ENCODE measurements around the gene TPRX2. TPM values are rescaled to one million over a fixed set of nuclear protein-coding genes. Genes with fewer than 3 reads are reported as not detected.

Gene TPRX2
- total and polyA plus RNA-seq, 4 donors, result not detected

GRCh38 chr19:47890865-47891621 is 32.0 kb downstream of the TPRX2 start:
- no peaks in the 10 kb centered on the region for H3K27me3 ChIP-seq (ENCODE audit: control insufficient read depth in 4 of 4, insufficient read depth in 4 of 4, low read length in 3 of 4)
- H3K9ac ChIP-seq (ENCODE audit: low read depth in 1 of 2, low read length in 2 of 2), result peak overlapping the region in 1 of 2 donors; percentile 66
- H3K9me3 ChIP-seq (ENCODE audit: control insufficient read depth in 4 of 4, low read length in 3 of 4), result peaks cover 0 to 3% (median 2%) of the 10 kb centered on the region in 4 donors
- DNase-seq (ENCODE audit: low spot score), result no peak
- H3K27ac ChIP-seq (ENCODE audit: low read depth in 1 of 2, low read length in 2 of 2), result peak overlapping the region; percentile 58 to 70
- H3K36me3 ChIP-seq (ENCODE audit: control insufficient read depth in 4 of 4, insufficient read depth in 3 of 4, low read depth in 1 of 4, low read length in 3 of 4), result no peaks in the 10 kb centered on the region
- 61% methylated on average over 7 of the region's 7 CpGs for WGBS
- H3K4me1 ChIP-seq (ENCODE audit: control insufficient read depth in 4 of 4, insufficient read depth in 4 of 4, low read length in 3 of 4), result peaks cover 1 to 24% (median 12%) of the 10 kb centered on the region in 4 donors
- TF ChIP-seq TAF1 (conservative IDR thresholded peaks at IDR 0.05) (no peak), EGR1 (IDR thresholded peaks at IDR 0.05; ENCODE audit: low read depth in 2 of 2) (no peak), FOXA1 (IDR thresholded peaks at IDR 0.05) (no peak), CTCF (IDR thresholded peaks at IDR 0.05; ENCODE audit: low read depth, low read length, missing input control) (no peak)
- H3K4me3 ChIP-seq (ENCODE audit: low read depth in 1 of 3, low read length in 3 of 3), result no peak overlapping the region

- Histone ChIP-seq H3K27me3 (ENCODE audit: control insufficient read depth in 4 of 4, insufficient read depth in 4 of 4, low read length in 3 of 4) (no peaks in the 10 kb centered on the region), H3K9ac (ENCODE audit: low read depth in 1 of 2, low read length in 2 of 2) (peak overlapping the region in 1 of 2 donors; percentile 66), H3K36me3 (ENCODE audit: control insufficient read depth in 4 of 4, insufficient read depth in 3 of 4, low read depth in 1 of 4, low read length in 3 of 4) (no peaks in the 10 kb centered on the region), H3K9me3 (ENCODE audit: control insufficient read depth in 4 of 4, low read length in 3 of 4) (peaks cover 0 to 3% (median 2%) of the 10 kb centered on the region in 4 donors), H3K4me1 (ENCODE audit: control insufficient read depth in 4 of 4, insufficient read depth in 4 of 4, low read length in 3 of 4) (peaks cover 5 to 26% (median 15%) of the 10 kb centered on the region in 4 donors), H3K27ac (ENCODE audit: low read depth in 1 of 2, low read length in 2 of 2) (peak overlapping the region; percentile 58 to 70), H3K4me3 (ENCODE audit: low read depth in 1 of 3, low read length in 3 of 3) (no peak overlapping the region)
- 56% methylated on average over 2 of the region's 2 CpGs for WGBS
- DNase-seq (ENCODE audit: low spot score), result no peak
- TF ChIP-seq ATF3 (IDR thresholded peaks at IDR 0.05) (no peak), TAF1 (conservative IDR thresholded peaks at IDR 0.05) (no peak), REST (IDR thresholded peaks at IDR 0.05) (no peak), RAD21 (IDR thresholded peaks at IDR 0.05) (no peak)
These were observed 32.5 kb downstream of the TPRX2 start for GRCh38 chr19:47891622-47891922.

GRCh38 chr19:47891923-47892666 is 33.1 kb downstream of the TPRX2 start:
- H3K4me1 ChIP-seq (ENCODE audit: control insufficient read depth in 4 of 4, insufficient read depth in 4 of 4, low read length in 3 of 4), result peaks cover 5 to 27% (median 18%) of the 10 kb centered on the region in 4 donors
- H3K27ac ChIP-seq (ENCODE audit: low read depth in 1 of 2, low read length in 2 of 2), result peak overlapping the region; percentile 65 to 70
- 19% methylated on average over 7 of the region's 7 CpGs for WGBS
- no peak overlapping the region for H3K4me3 ChIP-seq (ENCODE audit: low read depth in 1 of 3, low read length in 3 of 3)
- H3K9ac ChIP-seq (ENCODE audit: low read depth in 1 of 2, low read length in 2 of 2), result peak overlapping the region in 1 of 2 donors; percentile 66
- no peaks in the 10 kb centered on the region for H3K36me3 ChIP-seq (ENCODE audit: control insufficient read depth in 4 of 4, insufficient read depth in 3 of 4, low read depth in 1 of 4, low read length in 3 of 4)
- H3K27me3 ChIP-seq (ENCODE audit: control insufficient read depth in 4 of 4, insufficient read depth in 4 of 4, low read length in 3 of 4), result no peaks in the 10 kb centered on the region
- peak; percentile 40 for DNase-seq (ENCODE audit: low spot score)
- H3K9me3 ChIP-seq (ENCODE audit: control insufficient read depth in 4 of 4, low read length in 3 of 4), result peaks cover 0 to 3% (median 2%) of the 10 kb centered on the region in 4 donors
- TF ChIP-seq YY1 (IDR thresholded peaks at IDR 0.05) (peak; percentile 83), JUND (IDR thresholded peaks at IDR 0.05) (peak; percentile 55 to 80), CTCF (IDR thresholded peaks at IDR 0.05; ENCODE audit: low read depth, low read length, missing input control) (no peak), FOXA2 (IDR thresholded peaks at IDR 0.05) (peak; percentile 80), RAD21 (IDR thresholded peaks at IDR 0.05) (peak; percentile 11), EGR1 (IDR thresholded peaks at IDR 0.05; ENCODE audit: low read depth in 2 of 2) (peak; percentile 33 to 83), ATF3 (IDR thresholded peaks at IDR 0.05) (peak; percentile 42), HNF4A (conservative IDR thresholded peaks at IDR 0.05) (peak; percentile 77 to 80), SP1 (IDR thresholded peaks at IDR 0.05) (peak; percentile 99), ZBTB33 (IDR thresholded peaks at IDR 0.05) (peak; percentile 89), NR2F2 (IDR thresholded peaks at IDR 0.05) (peak; percentile 83)
